Hematopoietic multipotent progenitor cell treated with erythropoietin and hydrocortisone succinate and interleukin-3 and kit ligand, for 8 days (in vitro differentiated cells): ENCODE data around the gene ZNF451.

Source experiments
- DNase-seq: peaks from one replicate; pipeline ENCODE4 v3.0.0-alpha.2; 2015

ZNF451 gene

GRCh38 chr6:57216235-57217101 is 126.5 kb downstream of the ZNF451 start:
- no peak for DNase-seq

- DNase-seq: no peak
These were observed 127.3 kb downstream of the ZNF451 start for GRCh38 chr6:57217270-57217669.
